ENCODE data around the gene PPP2R3B.
"Not testable (repeated sequence)": the region's sequence is repeated elsewhere in the genome, so short reads cannot be mapped to it uniquely, and the experiment has no call there.

DNA sequence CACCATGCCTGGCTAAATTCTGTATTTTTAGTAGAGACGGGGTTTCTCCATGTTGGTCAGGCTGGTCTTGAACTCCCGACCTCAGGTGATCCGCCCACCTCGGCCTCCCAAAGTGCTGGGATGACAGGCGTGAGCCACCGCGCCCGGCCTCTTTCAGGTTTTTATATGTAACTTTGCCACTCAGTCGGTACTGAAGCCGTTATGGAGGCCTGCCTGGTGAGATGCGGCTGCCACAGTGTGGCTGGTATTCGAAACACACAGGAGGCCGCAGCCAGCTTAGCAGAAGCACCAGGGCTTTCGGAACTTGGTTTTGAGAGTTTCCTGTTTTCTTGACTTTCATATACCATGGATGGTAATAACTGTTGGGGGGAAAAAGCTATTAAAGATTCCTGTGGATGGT is 62.0 kb downstream of the PPP2R3B start:
- not testable (repeated sequence) for TF ChIP-seq CTCF (IDR thresholded peaks at IDR 0.05); ZFX (IDR thresholded peaks at IDR 0.05; ENCODE audit: borderline replicate concordance)

Data from 22Rv1 (cell line).